ENCODE measurements around the gene CDH24. TPM values are rescaled to one million over a fixed set of nuclear protein-coding genes. Genes with fewer than 3 reads are reported as not detected.

CDH24 gene
- total RNA-seq, 2 experiments from 2014 or later = 0.51 to 1.5 TPM

- POLR2A ChIA-PET = no interaction called here
- H3K36me3 ChIP-seq (ENCODE audit: insufficient read depth, low read length) = no peaks in the 10 kb centered on the region
- no peak overlapping the region for H3K27ac ChIP-seq (ENCODE audit: low read depth, low read length, poor library complexity, severe bottlenecking)
- H3K4me1 ChIP-seq (ENCODE audit: insufficient read depth, low read length, poor library complexity, severe bottlenecking) = no peaks in the 10 kb centered on the region
- CTCF ChIA-PET (ENCODE audit: unreplicated experiment) = no interaction called here
- H3K9me3 ChIP-seq (ENCODE audit: low read length) = no peaks in the 10 kb centered on the region
- no peak for DNase-seq (ENCODE audit: low spot score)
- no peaks in the 10 kb centered on the region for H3K79me2 ChIP-seq (ENCODE audit: insufficient read depth, low read depth, low read length)
- H3K9me2 ChIP-seq (ENCODE audit: insufficient read depth, low read length) = no peaks in the 10 kb centered on the region
- no TSS peak for BruUV-seq (replicated peaks)
- H3K4me2 ChIP-seq (ENCODE audit: low read length) = no peak overlapping the region
- intact Hi-C loops (cut with micrococcal nuclease; ENCODE audit: unreplicated experiment) = no loop called here
- H3K4me3 ChIP-seq (ENCODE audit: low read depth, low read length, poor library complexity, severe bottlenecking) = no peak overlapping the region
- H2AFZ ChIP-seq (ENCODE audit: low read length) = no peak overlapping the region
- TF ChIP-seq EZH2phosphoT487 (IDR thresholded peaks at IDR 0.05; ENCODE audit: borderline replicate concordance, low read depth, low read length) = no peak
- TF ChIP-seq, protein P1, sequence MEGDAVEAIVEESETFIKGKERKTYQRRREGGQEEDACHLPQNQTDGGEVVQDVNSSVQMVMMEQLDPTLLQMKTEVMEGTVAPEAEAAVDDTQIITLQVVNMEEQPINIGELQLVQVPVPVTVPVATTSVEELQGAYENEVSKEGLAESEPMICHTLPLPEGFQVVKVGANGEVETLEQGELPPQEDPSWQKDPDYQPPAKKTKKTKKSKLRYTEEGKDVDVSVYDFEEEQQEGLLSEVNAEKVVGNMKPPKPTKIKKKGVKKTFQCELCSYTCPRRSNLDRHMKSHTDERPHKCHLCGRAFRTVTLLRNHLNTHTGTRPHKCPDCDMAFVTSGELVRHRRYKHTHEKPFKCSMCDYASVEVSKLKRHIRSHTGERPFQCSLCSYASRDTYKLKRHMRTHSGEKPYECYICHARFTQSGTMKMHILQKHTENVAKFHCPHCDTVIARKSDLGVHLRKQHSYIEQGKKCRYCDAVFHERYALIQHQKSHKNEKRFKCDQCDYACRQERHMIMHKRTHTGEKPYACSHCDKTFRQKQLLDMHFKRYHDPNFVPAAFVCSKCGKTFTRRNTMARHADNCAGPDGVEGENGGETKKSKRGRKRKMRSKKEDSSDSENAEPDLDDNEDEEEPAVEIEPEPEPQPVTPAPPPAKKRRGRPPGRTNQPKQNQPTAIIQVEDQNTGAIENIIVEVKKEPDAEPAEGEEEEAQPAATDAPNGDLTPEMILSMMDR (conservative IDR thresholded peaks at IDR 0.05; ENCODE audit: low read length) = no peak
- H4K20me1 ChIP-seq (ENCODE audit: insufficient read depth, low read length) = no peaks in the 10 kb centered on the region
Observed at GRCh38 chr14:23105348-23105824, 48.1 kb upstream of the CDH24 start.

- Histone ChIP-seq H2AFZ (ENCODE audit: low read length) (no peak within 1 kb of the TSS), H3K9me3 (ENCODE audit: low read length) (no peaks in the 10 kb centered on the region), H3K4me1 (ENCODE audit: insufficient read depth, low read length, poor library complexity, severe bottlenecking) (no peaks in the 10 kb centered on the region), H3K27ac (ENCODE audit: low read depth, low read length, poor library complexity, severe bottlenecking) (no peak within 1 kb of the TSS), H4K20me1 (ENCODE audit: insufficient read depth, low read length) (no peaks in the 10 kb centered on the region), H3K9me2 (ENCODE audit: insufficient read depth, low read length) (no peaks in the 10 kb centered on the region), H3K4me3 (ENCODE audit: low read depth, low read length, poor library complexity, severe bottlenecking) (no peak within 1 kb of the TSS), H3K36me3 (ENCODE audit: insufficient read depth, low read length) (no peaks in the 10 kb centered on the region), H3K79me2 (ENCODE audit: insufficient read depth, low read depth, low read length) (no peaks in the 10 kb centered on the region), H3K4me2 (ENCODE audit: low read length) (no peak within 1 kb of the TSS)
- no TSS peak for BruUV-seq (replicated peaks)
- DNase-seq (ENCODE audit: low spot score) = no peak
- POLR2A ChIA-PET = interaction anchor here (0.7 kb wide), 1 partner anchor 494 kb away, joined by 3 read pairs; no protein-coding TSS in a partner anchor
- intact Hi-C loops (cut with micrococcal nuclease; ENCODE audit: unreplicated experiment) = no loop called here
- TF ChIP-seq, protein P1 (conservative IDR thresholded peaks at IDR 0.05; ENCODE audit: low read length) = no peak
- no peak for TF ChIP-seq EZH2phosphoT487 (IDR thresholded peaks at IDR 0.05; ENCODE audit: borderline replicate concordance, low read depth, low read length)
- CTCF ChIA-PET (ENCODE audit: unreplicated experiment) = no interaction called here
Observed at GRCh38 chr14:23104591-23105347, 47.4 kb upstream of the CDH24 start, which contains the start of gene CIROP. TSS of gene CIROP (minus strand) at chr14:23104989. CDS start at chr14:23104920, 69 bp downstream.

GRCh38 chr14:23104070-23104590 is 46.8 kb upstream of the CDH24 start:
- TF ChIP-seq, protein P1 (conservative IDR thresholded peaks at IDR 0.05; ENCODE audit: low read length) = no peak
- no peak for TF ChIP-seq EZH2phosphoT487 (IDR thresholded peaks at IDR 0.05; ENCODE audit: borderline replicate concordance, low read depth, low read length)
- BruUV-seq (replicated peaks) = no TSS peak
- H3K4me1 ChIP-seq (ENCODE audit: insufficient read depth, low read length, poor library complexity, severe bottlenecking) = no peaks in the 10 kb centered on the region
- H3K9me3 ChIP-seq (ENCODE audit: low read length) = no peaks in the 10 kb centered on the region
- no peaks in the 10 kb centered on the region for H4K20me1 ChIP-seq (ENCODE audit: insufficient read depth, low read length)
- no peak overlapping the region for H2AFZ ChIP-seq (ENCODE audit: low read length)
- POLR2A ChIA-PET = interaction anchor here (0.7 kb wide), 1 partner anchor 493 kb away, joined by 3 read pairs; no protein-coding TSS in a partner anchor
- no peak for DNase-seq (ENCODE audit: low spot score)
- H3K79me2 ChIP-seq (ENCODE audit: insufficient read depth, low read depth, low read length) = no peaks in the 10 kb centered on the region
- H3K4me2 ChIP-seq (ENCODE audit: low read length) = no peak overlapping the region
- H3K36me3 ChIP-seq (ENCODE audit: insufficient read depth, low read length) = peaks cover 2% of the 10 kb centered on the region
- CTCF ChIA-PET (ENCODE audit: unreplicated experiment) = no interaction called here
- no peak overlapping the region for H3K27ac ChIP-seq (ENCODE audit: low read depth, low read length, poor library complexity, severe bottlenecking)
- H3K9me2 ChIP-seq (ENCODE audit: insufficient read depth, low read length) = no peaks in the 10 kb centered on the region
- no peak overlapping the region for H3K4me3 ChIP-seq (ENCODE audit: low read depth, low read length, poor library complexity, severe bottlenecking)
- intact Hi-C loops (cut with micrococcal nuclease; ENCODE audit: unreplicated experiment) = no loop called here

Measured in OCI-LY7 (cell line).